ENCODE measurements around the gene SORBS1. TPM values are rescaled to one million over a fixed set of nuclear protein-coding genes. Genes with fewer than 3 reads are reported as not detected.

Gene SORBS1
- total and polyA plus RNA-seq, 2 of the 13 experiments (the other 11 are each of a cell fraction or from before 2014, with no cell fraction given), result 16.8 to 39.8 TPM

DNA sequence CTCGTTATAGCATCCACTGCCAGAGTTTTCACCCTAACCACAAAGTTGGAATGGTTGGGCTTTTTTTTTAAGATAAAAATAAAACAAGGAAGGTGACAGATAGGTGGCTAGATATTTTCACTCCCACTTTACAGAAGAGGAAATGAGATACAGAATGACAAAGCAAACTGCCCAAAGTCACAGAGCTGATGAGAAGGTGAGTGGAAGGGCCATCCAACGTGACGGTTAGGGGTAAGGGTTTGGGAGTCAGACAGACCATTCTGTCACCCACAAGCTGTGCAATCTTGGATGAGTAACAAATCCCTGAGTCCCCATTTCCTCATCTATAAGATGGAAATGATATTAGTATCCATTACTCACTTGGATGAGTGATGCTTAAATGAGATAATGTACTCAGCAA lies 163.4 kb downstream of the SORBS1 start (continued):
- TF ChIP-seq, protein P1, sequence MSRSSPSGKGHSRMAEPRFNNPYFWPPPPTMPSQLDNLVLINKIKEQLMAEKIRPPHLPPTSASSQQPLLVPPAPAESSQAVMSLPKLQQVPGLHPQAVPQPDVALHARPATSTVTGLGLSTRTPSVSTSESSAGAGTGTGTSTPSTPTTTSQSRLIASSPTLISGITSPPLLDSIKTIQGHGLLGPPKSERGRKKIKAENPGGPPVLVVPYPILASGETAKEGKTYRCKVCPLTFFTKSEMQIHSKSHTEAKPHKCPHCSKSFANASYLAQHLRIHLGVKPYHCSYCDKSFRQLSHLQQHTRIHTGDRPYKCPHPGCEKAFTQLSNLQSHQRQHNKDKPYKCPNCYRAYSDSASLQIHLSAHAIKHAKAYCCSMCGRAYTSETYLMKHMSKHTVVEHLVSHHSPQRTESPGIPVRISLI (CRISPR knock-in tag; IDR thresholded peaks at IDR 0.05; ENCODE audit: borderline replicate concordance), result no peak
- TF ChIP-seq ZNF570 (CRISPR knock-in tag; IDR thresholded peaks at IDR 0.05; ENCODE audit: borderline replicate concordance) (no peak), ZC3H4 (CRISPR knock-in tag; IDR thresholded peaks at IDR 0.05; ENCODE audit: borderline replicate concordance) (no peak)
- TF ChIP-seq, protein P2, sequence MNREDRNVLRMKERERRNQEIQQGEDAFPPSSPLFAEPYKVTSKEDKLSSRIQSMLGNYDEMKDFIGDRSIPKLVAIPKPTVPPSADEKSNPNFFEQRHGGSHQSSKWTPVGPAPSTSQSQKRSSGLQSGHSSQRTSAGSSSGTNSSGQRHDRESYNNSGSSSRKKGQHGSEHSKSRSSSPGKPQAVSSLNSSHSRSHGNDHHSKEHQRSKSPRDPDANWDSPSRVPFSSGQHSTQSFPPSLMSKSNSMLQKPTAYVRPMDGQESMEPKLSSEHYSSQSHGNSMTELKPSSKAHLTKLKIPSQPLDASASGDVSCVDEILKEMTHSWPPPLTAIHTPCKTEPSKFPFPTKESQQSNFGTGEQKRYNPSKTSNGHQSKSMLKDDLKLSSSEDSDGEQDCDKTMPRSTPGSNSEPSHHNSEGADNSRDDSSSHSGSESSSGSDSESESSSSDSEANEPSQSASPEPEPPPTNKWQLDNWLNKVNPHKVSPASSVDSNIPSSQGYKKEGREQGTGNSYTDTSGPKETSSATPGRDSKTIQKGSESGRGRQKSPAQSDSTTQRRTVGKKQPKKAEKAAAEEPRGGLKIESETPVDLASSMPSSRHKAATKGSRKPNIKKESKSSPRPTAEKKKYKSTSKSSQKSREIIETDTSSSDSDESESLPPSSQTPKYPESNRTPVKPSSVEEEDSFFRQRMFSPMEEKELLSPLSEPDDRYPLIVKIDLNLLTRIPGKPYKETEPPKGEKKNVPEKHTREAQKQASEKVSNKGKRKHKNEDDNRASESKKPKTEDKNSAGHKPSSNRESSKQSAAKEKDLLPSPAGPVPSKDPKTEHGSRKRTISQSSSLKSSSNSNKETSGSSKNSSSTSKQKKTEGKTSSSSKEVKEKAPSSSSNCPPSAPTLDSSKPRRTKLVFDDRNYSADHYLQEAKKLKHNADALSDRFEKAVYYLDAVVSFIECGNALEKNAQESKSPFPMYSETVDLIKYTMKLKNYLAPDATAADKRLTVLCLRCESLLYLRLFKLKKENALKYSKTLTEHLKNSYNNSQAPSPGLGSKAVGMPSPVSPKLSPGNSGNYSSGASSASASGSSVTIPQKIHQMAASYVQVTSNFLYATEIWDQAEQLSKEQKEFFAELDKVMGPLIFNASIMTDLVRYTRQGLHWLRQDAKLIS (CRISPR knock-in tag; IDR thresholded peaks at IDR 0.05), result no peak

DNA sequence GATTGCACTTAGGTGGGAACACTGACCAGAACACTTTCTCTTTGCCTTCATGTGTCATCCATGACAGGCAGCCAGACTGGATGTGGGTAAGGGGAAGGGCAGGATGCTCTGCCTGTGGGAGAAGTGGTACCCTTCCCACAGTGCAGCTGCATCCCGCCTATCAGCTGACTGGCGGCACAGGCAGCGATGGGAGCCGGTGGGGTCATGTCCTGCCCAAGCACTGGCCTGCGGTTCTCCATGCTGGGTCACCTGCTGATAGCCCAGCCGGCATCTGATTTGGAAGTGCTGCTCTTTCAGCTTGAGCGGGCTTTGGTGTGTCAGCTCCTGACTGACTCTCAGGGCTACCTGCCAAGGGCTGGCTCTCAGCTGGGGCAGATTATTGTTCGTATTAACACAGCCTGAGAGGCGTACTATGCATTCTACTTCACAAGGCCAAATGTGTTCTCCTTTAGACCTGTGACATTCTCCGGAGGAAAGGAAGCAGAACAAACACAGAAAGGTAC lies 165.2 kb downstream of the SORBS1 start:
- H3K9ac ChIP-seq (ENCODE audit: insufficient read depth, low read depth, low read length), result no peak overlapping the region
- ChIA-PET CTCF (ENCODE audit: low intra/inter-chr PET ratio, low total read pairs) (no interaction called here), POLR2A (no interaction called here)
- FAIRE-seq, result no peak
- no peaks in the 10 kb centered on the region for H4K20me1 ChIP-seq (ENCODE audit: insufficient read depth, low read length)
- WGBS (ENCODE audit: low lambda C conversion rate), result 97% methylated on average over 8 of the region's 10 CpGs
- peaks cover 24 to 75% of the 10 kb centered on the region in 2 experiments for H3K36me3 ChIP-seq (replicated peaks in 1 of 2; ENCODE audit: control insufficient read depth in 1 of 2, insufficient read depth in 2 of 2, low read length in 2 of 2)
- no peak for TF ChIP-seq MAZ (IDR thresholded peaks at IDR 0.05; ENCODE audit: borderline replicate concordance, low read depth, low read length)
- no peak for TF ChIP-seq MAZ (CRISPR knock-in tag; IDR thresholded peaks at IDR 0.05; ENCODE audit: low read depth)
- no peak for TF ChIP-seq YEATS4 (CRISPR knock-in tag; IDR thresholded peaks at IDR 0.05; ENCODE audit: borderline replicate concordance)
- no peak overlapping the region for H3K4me2 ChIP-seq (ENCODE audit: low read depth, low read length)
- no peak overlapping the region for H3K4me3 ChIP-seq (replicated peaks in 1 of 3; ENCODE audit: insufficient read depth in 1 of 3, low read depth in 2 of 3, low read length in 3 of 3)
- H3K27me3 ChIP-seq (ENCODE audit: control insufficient read depth in 1 of 2, insufficient read depth in 2 of 2, low read length in 2 of 2), result no peaks in the 10 kb centered on the region
- H3K4me1 ChIP-seq (ENCODE audit: insufficient read depth, low read length), result 0 out of 2 replicates have a peak, but pooled peaks cover under 1% of the 10 kb centered on the region
- ATAC-seq, result no peak
- no peak overlapping the region for H2AFZ ChIP-seq (ENCODE audit: low read length)
- H3K27ac ChIP-seq (ENCODE audit: extremely low read length, insufficient read depth, low read length), result no peak overlapping the region
- intact Hi-C loops (cut with micrococcal nuclease; ENCODE audit: unreplicated experiment) (no loop called here), in situ Hi-C loops (cut with HindIII; ENCODE audit: extremely low pct_ligation_motif_present, low pct_unique_long_range_greater_than_20kb) (no loop called here)
- H3K79me2 ChIP-seq (ENCODE audit: insufficient read depth, low read length), result no peaks in the 10 kb centered on the region
- DNase-seq (ENCODE audit: low spot score), result no peak
- no TSS peak for BruUV-seq (replicated peaks)
- H3K9me3 ChIP-seq (ENCODE audit: low read length), result no peaks in the 10 kb centered on the region
